ENCODE measurements around the gene GATA2. TPM values are rescaled to one million over a fixed set of nuclear protein-coding genes. Genes with fewer than 3 reads are reported as not detected.

Gene GATA2
- total RNA-seq, 1 experiment from 2014 or later = 12.5 TPM

- H3K36me3 ChIP-seq (ENCODE audit: control insufficient read depth, insufficient read depth, low read length) = no peaks in the 10 kb centered on the region
- Mint-ChIP-seq H3K36me3 (ENCODE audit: insufficient read depth, unreplicated experiment) (peaks cover 24% of the 10 kb centered on the region), H3K9me3 (ENCODE audit: unreplicated experiment) (no peaks in the 10 kb centered on the region), H3K4me3 (ENCODE audit: unreplicated experiment) (no peak overlapping the region), H3K27ac (ENCODE audit: unreplicated experiment) (no peak overlapping the region), H3K27me3 (ENCODE audit: insufficient read depth, unreplicated experiment) (no peaks in the 10 kb centered on the region), H3K4me1 (ENCODE audit: low read depth, unreplicated experiment) (peaks cover 8% of the 10 kb centered on the region)
- H3K9me3 ChIP-seq = no peaks in the 10 kb centered on the region
- no peaks in the 10 kb centered on the region for H3K27me3 ChIP-seq (replicated peaks; ENCODE audit: control insufficient read depth, insufficient read depth, low read length)
- no peak overlapping the region for H3K4me3 ChIP-seq (ENCODE audit: low read depth, low read length)
- BruUV-seq (replicated peaks) = no TSS peak
- no peak for DNase-seq
- ChIA-PET CTCF (interaction anchor here (0.9 to 1.1 kb wide), 2 partner anchors 102 to 196 kb away, joined by 3 to 4 read pairs; no protein-coding TSS in a partner anchor), POLR2A (no interaction called here)
- no peak for TF ChIP-seq CTCF (IDR thresholded peaks at IDR 0.05; ENCODE audit: insufficient read depth in 1 of 2, low read depth in 1 of 2, low read length in 1 of 2, severe bottlenecking in 1 of 2, unreplicated experiment in 1 of 2)
- intact Hi-C loops (cut with micrococcal nuclease; ENCODE audit: unreplicated experiment) = loop anchor here (2.0 to 5.0 kb wide), 3 partner anchors 76 to 405 kb away; no protein-coding TSS in a partner anchor
- peaks cover 16% of the 10 kb centered on the region for H3K4me1 ChIP-seq
Observed at GRCh38 chr3:128502712-128503111, 9.7 kb upstream of the GATA2 start.

- intact Hi-C loops (cut with micrococcal nuclease; ENCODE audit: unreplicated experiment) = loop anchor here (5.0 kb wide), 1 partner anchor 404 kb away; no protein-coding TSS in a partner anchor
- ChIA-PET POLR2A (no interaction called here), CTCF (no interaction called here)
- no peaks in the 10 kb centered on the region for H3K36me3 ChIP-seq (ENCODE audit: control insufficient read depth, insufficient read depth, low read length)
- H3K27me3 ChIP-seq (replicated peaks; ENCODE audit: control insufficient read depth, insufficient read depth, low read length) = no peaks in the 10 kb centered on the region
- Mint-ChIP-seq H3K36me3 (ENCODE audit: insufficient read depth, unreplicated experiment) (peaks cover 24% of the 10 kb centered on the region), H3K27ac (ENCODE audit: unreplicated experiment) (no peak overlapping the region), H3K9me3 (ENCODE audit: unreplicated experiment) (no peaks in the 10 kb centered on the region), H3K4me3 (ENCODE audit: unreplicated experiment) (no peak overlapping the region), H3K27me3 (ENCODE audit: insufficient read depth, unreplicated experiment) (no peaks in the 10 kb centered on the region), H3K4me1 (ENCODE audit: low read depth, unreplicated experiment) (peaks cover 8% of the 10 kb centered on the region)
- BruUV-seq (replicated peaks) = no TSS peak
- DNase-seq = no peak
- no peaks in the 10 kb centered on the region for H3K9me3 ChIP-seq
- TF ChIP-seq CTCF (IDR thresholded peaks at IDR 0.05; ENCODE audit: insufficient read depth in 1 of 2, low read depth in 1 of 2, low read length in 1 of 2, severe bottlenecking in 1 of 2, unreplicated experiment in 1 of 2) = no peak
- no peak overlapping the region for H3K4me3 ChIP-seq (ENCODE audit: low read depth, low read length)
- peaks cover 24% of the 10 kb centered on the region for H3K4me1 ChIP-seq
Observed at GRCh38 chr3:128501431-128501830, 8.4 kb upstream of the GATA2 start.

- H3K4me3 ChIP-seq (ENCODE audit: low read depth, low read length) = no peak overlapping the region
- H3K36me3 ChIP-seq (ENCODE audit: control insufficient read depth, insufficient read depth, low read length) = no peaks in the 10 kb centered on the region
- POLR2A ChIA-PET = no interaction called here
- CTCF ChIA-PET = interaction anchor here (0.6 kb wide), 1 partner anchor 67 kb away, joined by 3 read pairs; no protein-coding TSS in a partner anchor
- no peak for TF ChIP-seq CTCF (IDR thresholded peaks at IDR 0.05; ENCODE audit: insufficient read depth in 1 of 2, low read depth in 1 of 2, low read length in 1 of 2, severe bottlenecking in 1 of 2, unreplicated experiment in 1 of 2)
- no peak overlapping the region for H3K27ac Mint-ChIP-seq (ENCODE audit: unreplicated experiment)
- no peaks in the 10 kb centered on the region for H3K27me3 ChIP-seq (replicated peaks; ENCODE audit: control insufficient read depth, insufficient read depth, low read length)
- peaks cover 16% of the 10 kb centered on the region for H3K4me1 Mint-ChIP-seq (ENCODE audit: low read depth, unreplicated experiment)
- no peak overlapping the region for H3K4me3 Mint-ChIP-seq (ENCODE audit: unreplicated experiment)
- no TSS peak for BruUV-seq (replicated peaks)
- peaks cover 32% of the 10 kb centered on the region for H3K36me3 Mint-ChIP-seq (ENCODE audit: insufficient read depth, unreplicated experiment)
- H3K9me3 ChIP-seq = no peaks in the 10 kb centered on the region
- DNase-seq = no peak
- no peaks in the 10 kb centered on the region for H3K27me3 Mint-ChIP-seq (ENCODE audit: insufficient read depth, unreplicated experiment)
- no peaks in the 10 kb centered on the region for H3K9me3 Mint-ChIP-seq (ENCODE audit: unreplicated experiment)
- H3K4me1 ChIP-seq = peaks cover 23% of the 10 kb centered on the region
- intact Hi-C loops (cut with micrococcal nuclease; ENCODE audit: unreplicated experiment) = loop anchor here (5.0 kb wide), 1 partner anchor 403 kb away; no protein-coding TSS in a partner anchor
Observed at GRCh38 chr3:128500556-128500955, 7.6 kb upstream of the GATA2 start.

Data from Caco-2 (cell line).